Adrenal gland (tissue), 12 donors: ENCODE results near the gene SULF2. TPM values are rescaled to one million over a fixed set of nuclear protein-coding genes. Genes with fewer than 3 reads are reported as not detected.

Source experiments
- DNase-seq, 7 donors: peaks; one replicate each; pipeline ENCODE4 v3.0.0-alpha.2; 2019 to 2020
- H3K27ac ChIP-seq, 5 donors: fragments of 200-600 bp; sonication (generic) in 4 of 5; 1 replicate in 3 of 5; 2 replicates in 2 of 5; pipeline versions ENCODE4 v1.5.1 to v1.8.0; 2016 to 2020; ENCODE audit warnings: mild to moderate bottlenecking in 1 of 5
- H3K27me3 ChIP-seq: fragments of 200-600 bp; 2 replicates; pipeline ENCODE4 v1.8.0; 2021
- H3K36me3 ChIP-seq, 2 donors: fragments of 200-600 bp; replicated peaks in 1 of 2; 1 replicate in 1 of 2; 2 replicates in 1 of 2; pipeline versions ENCODE4 v1.5.1 to v1.8.0; 2018 to 2022
- H3K4me1 ChIP-seq, 2 donors: fragments of 200-600 bp; replicated peaks in 1 of 2; 1 replicate in 1 of 2; 2 replicates in 1 of 2; pipeline versions ENCODE4 v1.5.1 to v1.8.0; 2018 to 2021
- H3K4me3 ChIP-seq, 4 donors: fragments of 200-600 bp; sonication (generic) in 3 of 4; one replicate each; pipeline ENCODE4 v1.5.1; 2016 to 2018
- H3K9me3 ChIP-seq, 3 donors: fragments of 200-600 bp; sonication (generic) in 1 of 3; replicated peaks in 1 of 3; 1 replicate in 2 of 3; 2 replicates in 1 of 3; pipeline versions ENCODE4 v1.5.1 to v1.8.0; 2016 to 2021
- CTCF ChIP-seq, 6 experiments: fragments of 450-650 bp in 4 of 6; fragments of 200-600 bp in 2 of 6; sonication (generic) in 1 of 6; IDR thresholded peaks; 1 replicate in 5 of 6; 2 replicates in 1 of 6; pipeline versions ENCODE4 v1.5.1 to v1.8.0; 2016 to 2021; ENCODE audit warnings: antibody characterized with exemption in 6 of 6, mild to moderate bottlenecking in 2 of 6, moderate library complexity in 1 of 6
- POLR2A ChIP-seq, 2 donors: fragments of 450-650 bp; IDR thresholded peaks; one replicate each; pipeline ENCODE4 v1.6.1; 2017; ENCODE audit warnings: antibody characterized with exemption in 2 of 2, mild to moderate bottlenecking in 2 of 2, moderate library complexity in 1 of 2
- WGBS, 4 donors: extraction: QIAGEN DNeasy Blood & Tissue Kit in 2 of 4; methylation state at CpG; one replicate each; pipeline versions ENCODE4 v1.1.5 to v1.1.7; 2013 to 2017; 5-methylcytosine and 5-hydroxymethylcytosine counted together
- intact Hi-C, 2 donors: fragments of 100-400 bp; cut with DNase I; formaldehyde crosslinking; loops; one replicate each; pipeline versions ENCODE4 v1.14.1 to v1.15.0; 2022 to 2023
- polyA plus RNA-seq, 3 donors: library from polyadenylated mRNA; stranded (reverse); fragments of 200-250 nt in 2 of 3; fragments of 350-450 nt in 1 of 3; fragmentation: Illumina TruSeq in 1 of 3; extraction: RNeasy Lipid Tissue Mini Kit (QIAGEN cat#74804) in 1 of 3; gene quantifications; one replicate each; pipeline ENCODE4 v1.2.3, GENCODE V29; 2013 to 2014
- total RNA-seq, 9 donors: library from RNA; depleted of rRNA in 4 of 9; stranded (reverse); fragments of >200 nt in 4 of 9; fragments of 120-200 nt in 1 of 9; fragmentation: NEBNext Ultra II Directional in 1 of 9; extraction: Animal tissue kit (Norgen Biotek cat#: 25700) in 1 of 9; gene quantifications; one replicate each; pipeline versions ENCODE4 v1.1.0 to v1.2.4, GENCODE V29; 2013 to 2023
- donor health status: healthy with polysubstance abuse.
- donor health status: Bipolar disorder and iron deficiency.
- donor health status: DM: yes; HTN: yes; CAD: no.
- donor health status: DM: no; HTN: no; CAD: no.
- donor health status: DM: no; HTN: no; CAD: no.
- donor health status: DM: yes; HTN: yes; CAD: no.

SULF2 gene
- total and polyA plus RNA-seq, 12 donors: 13.5 to 42.5 (median 25.6) TPM

- Histone ChIP-seq H3K4me1 (no peaks in the 10 kb centered on the region), H3K9me3 (no peaks in the 10 kb centered on the region), H3K27me3 (no peaks in the 10 kb centered on the region), H3K36me3 (no peaks in the 10 kb centered on the region), H3K27ac (no peak overlapping the region), H3K4me3 (no peak overlapping the region)
- DNase-seq: no peak
- WGBS, 4 donors: 76 to 84% (median 81%) methylated on average over 15 of the region's 15 CpGs
- intact Hi-C loops: no loop called here
- TF ChIP-seq POLR2A (IDR thresholded peaks at IDR 0.05): no peak
- no peak for TF ChIP-seq CTCF (IDR thresholded peaks at IDR 0.05)
Observed at GRCh38 chr20:47704746-47705496, 80.4 kb downstream of the SULF2 start.

GRCh38 chr20:47703748-47704147 lies 81.5 kb downstream of the SULF2 start:
- Histone ChIP-seq H3K27me3 (no peaks in the 10 kb centered on the region), H3K4me3 (no peak overlapping the region), H3K4me1 (no peaks in the 10 kb centered on the region), H3K27ac (no peak overlapping the region), H3K9me3 (no peaks in the 10 kb centered on the region), H3K36me3 (no peaks in the 10 kb centered on the region)
- WGBS, 4 donors: 72 to 84% (median 80%) methylated on average over 5 of the region's 5 CpGs
- TF ChIP-seq CTCF (IDR thresholded peaks at IDR 0.05) (no peak), POLR2A (IDR thresholded peaks at IDR 0.05) (no peak)
- DNase-seq: no peak
- intact Hi-C loops: no loop called here

GRCh38 chr20:47701612-47702011 lies 83.7 kb downstream of the SULF2 start:
- 89 to 94% (median 93%) methylated on average over 15 of the region's 15 CpGs for WGBS, 4 donors
- intact Hi-C loops: no loop called here
- H3K27ac ChIP-seq: no peak overlapping the region
- TF ChIP-seq CTCF (IDR thresholded peaks at IDR 0.05): no peak
- no peak for TF ChIP-seq POLR2A (IDR thresholded peaks at IDR 0.05)
- no peaks in the 10 kb centered on the region for H3K36me3 ChIP-seq
- H3K27me3 ChIP-seq: no peaks in the 10 kb centered on the region
- H3K9me3 ChIP-seq: no peaks in the 10 kb centered on the region
- no peak for DNase-seq
- no peaks in the 10 kb centered on the region for H3K4me1 ChIP-seq
- no peak overlapping the region for H3K4me3 ChIP-seq

GRCh38 chr20:47700327-47700726 lies 85.0 kb downstream of the SULF2 start:
- TF ChIP-seq POLR2A (IDR thresholded peaks at IDR 0.05) (no peak), CTCF (IDR thresholded peaks at IDR 0.05) (no peak)
- 79 to 89% (median 84%) methylated on average over 7 of the region's 7 CpGs for WGBS, 4 donors
- intact Hi-C loops: no loop called here

More at GRCh38 chr20:47700327-47700726, 85.0 kb downstream of the SULF2 start:
- DNase-seq: no peak
- no peak overlapping the region for H3K4me3 ChIP-seq
- H3K27me3 ChIP-seq: no peaks in the 10 kb centered on the region
- H3K27ac ChIP-seq: no peak overlapping the region
- H3K9me3 ChIP-seq: no peaks in the 10 kb centered on the region
- H3K4me1 ChIP-seq: no peaks in the 10 kb centered on the region
- H3K36me3 ChIP-seq: no peaks in the 10 kb centered on the region
